Measurements from ENCODE around the gene CSNK1G3. TPM values are rescaled to one million over a fixed set of nuclear protein-coding genes. Genes with fewer than 3 reads are reported as not detected.

CSNK1G3 gene
- total and polyA plus RNA-seq, 3 experiments from 2014 or later: 25.5 to 51.9 (median 48.3) TPM

- ChIA-PET CTCF (no interaction called here), POLR2A (no interaction called here)
- Mint-ChIP-seq H3K4me3 (no peak overlapping the region), H3K4me1 (peaks cover 0 to 2% (median 0%) of the 10 kb centered on the region in 3 donors), H3K36me3 (peaks cover 0 to 46% (median 22%) of the 10 kb centered on the region in 3 donors), H3K9me3 (no peaks in the 10 kb centered on the region), H3K27me3 (no peaks in the 10 kb centered on the region), H3K27ac (peak overlapping the region in 2 of 8 donors; percentile 12 to 18)
- Histone ChIP-seq H3K4me1 (ENCODE audit: insufficient read depth, low read length) (no peaks in the 10 kb centered on the region), H3K36me3 (ENCODE audit: insufficient read depth, low read length) (peaks cover 3% of the 10 kb centered on the region), H3K4me3 (ENCODE audit: low read length) (no peak overlapping the region), H3K9me3 (ENCODE audit: low read length) (no peaks in the 10 kb centered on the region), H3K27me3 (ENCODE audit: insufficient read depth, low read length, poor library complexity, severe bottlenecking) (no peaks in the 10 kb centered on the region), H3K27ac (ENCODE audit: low read depth, low read length) (no peak overlapping the region)
- no peak for DNase-seq
Observed at GRCh38 chr5:123601610-123602009, 89.6 kb downstream of the CSNK1G3 start.

DNA sequence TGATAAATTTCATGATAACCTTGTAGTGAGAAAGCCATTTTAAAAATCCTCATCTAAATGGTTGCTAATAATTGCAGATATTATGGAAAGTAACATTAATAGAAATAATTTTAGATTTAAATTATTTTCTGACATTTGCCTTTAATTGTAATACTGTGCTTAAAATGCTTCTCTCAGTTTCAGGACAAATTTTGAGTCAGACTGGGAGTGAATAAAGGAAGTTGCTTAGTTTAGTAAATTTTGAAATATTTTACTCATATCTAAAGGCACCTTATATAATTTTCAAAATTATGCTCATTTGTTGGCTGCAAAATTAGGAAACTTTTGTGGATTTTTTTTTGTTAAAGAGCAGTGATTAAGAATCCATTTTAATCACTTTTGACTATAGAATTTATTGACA is 93.8 kb downstream of the CSNK1G3 start:
- Mint-ChIP-seq H3K4me3 (no peak overlapping the region), H3K27ac (no peak overlapping the region), H3K9me3 (no peaks in the 10 kb centered on the region), H3K4me1 (peaks cover 0 to 10% (median 3%) of the 10 kb centered on the region in 3 donors), H3K27me3 (no peaks in the 10 kb centered on the region), H3K36me3 (peaks cover 0 to 38% (median 15%) of the 10 kb centered on the region in 3 donors)
- ChIA-PET POLR2A (interaction anchor here (0.6 to 0.7 kb wide), 2 partner anchors 14 to 740 kb away, joined by 3 read pairs; no protein-coding TSS in a partner anchor), CTCF (interaction anchor here (0.8 to 1.3 kb wide), 2 partner anchors 13 to 182 kb away, joined by 3 read pairs; no protein-coding TSS in a partner anchor)
- Histone ChIP-seq H3K27ac (ENCODE audit: low read depth, low read length) (no peak overlapping the region), H3K36me3 (ENCODE audit: insufficient read depth, low read length) (peaks cover 3% of the 10 kb centered on the region), H3K9me3 (ENCODE audit: low read length) (no peaks in the 10 kb centered on the region), H3K4me1 (ENCODE audit: insufficient read depth, low read length) (no peaks in the 10 kb centered on the region), H3K27me3 (ENCODE audit: insufficient read depth, low read length, poor library complexity, severe bottlenecking) (no peaks in the 10 kb centered on the region), H3K4me3 (ENCODE audit: low read length) (no peak overlapping the region)
- no peak for DNase-seq

GRCh38 chr5:123610209-123610608 is 98.2 kb downstream of the CSNK1G3 start:
- peak overlapping the region; percentile 10 for H3K27ac ChIP-seq (ENCODE audit: low read depth, low read length)
- no peaks in the 10 kb centered on the region for H3K4me1 ChIP-seq (ENCODE audit: insufficient read depth, low read length)
- peaks cover 0 to 39% (median 11%) of the 10 kb centered on the region in 3 donors for H3K36me3 Mint-ChIP-seq
- no peaks in the 10 kb centered on the region for H3K9me3 Mint-ChIP-seq
- DNase-seq: no peak
- ChIA-PET POLR2A (interaction anchor here (0.7 to 1.5 kb wide), 3 partner anchors 9 to 187 kb away, joined by 5 to 11 read pairs (median 6); partner anchors contain the start of gene CEP120), CTCF (interaction anchor here (1.1 to 2.8 kb wide), 8 partner anchors 7 to 906 kb away, joined by 3 to 36 read pairs (median 3); partner anchors contain the start of gene CEP120)
- no peak overlapping the region for H3K4me3 ChIP-seq (ENCODE audit: low read length)
- H3K9me3 ChIP-seq (ENCODE audit: low read length): no peaks in the 10 kb centered on the region
- H3K27me3 Mint-ChIP-seq: no peaks in the 10 kb centered on the region
- peak overlapping the region in 5 of 8 donors; percentile 1 to 84 (median 66) for H3K27ac Mint-ChIP-seq
- H3K36me3 ChIP-seq (ENCODE audit: insufficient read depth, low read length): no peaks in the 10 kb centered on the region
- no peak overlapping the region for H3K4me3 Mint-ChIP-seq
- H3K27me3 ChIP-seq (ENCODE audit: insufficient read depth, low read length, poor library complexity, severe bottlenecking): no peaks in the 10 kb centered on the region
- H3K4me1 Mint-ChIP-seq: peaks cover 0 to 10% (median 3%) of the 10 kb centered on the region in 3 donors

GRCh38 chr5:123610665-123611405 is 98.9 kb downstream of the CSNK1G3 start:
- H3K27ac ChIP-seq (ENCODE audit: low read depth, low read length): peak overlapping the region; percentile 10
- peak in 3 of 5 donors; percentile 22 to 45 (median 41) for DNase-seq
- no peaks in the 10 kb centered on the region for H3K4me1 ChIP-seq (ENCODE audit: insufficient read depth, low read length)
- no peak overlapping the region for H3K4me3 ChIP-seq (ENCODE audit: low read length)
- no peaks in the 10 kb centered on the region for H3K9me3 ChIP-seq (ENCODE audit: low read length)
- H3K36me3 ChIP-seq (ENCODE audit: insufficient read depth, low read length): no peaks in the 10 kb centered on the region
- Mint-ChIP-seq H3K4me3 (no peak overlapping the region), H3K27ac (peak overlapping the region in 6 of 8 donors; percentile 1 to 81 (median 29)), H3K4me1 (peaks cover 0 to 10% (median 3%) of the 10 kb centered on the region in 3 donors), H3K27me3 (no peaks in the 10 kb centered on the region), H3K9me3 (no peaks in the 10 kb centered on the region), H3K36me3 (peaks cover 0 to 40% (median 10%) of the 10 kb centered on the region in 3 donors)
- no peaks in the 10 kb centered on the region for H3K27me3 ChIP-seq (ENCODE audit: insufficient read depth, low read length, poor library complexity, severe bottlenecking)
- POLR2A ChIA-PET: interaction anchor here (0.6 to 1.5 kb wide), 3 partner anchors 8 to 426 kb away, joined by 3 to 11 read pairs (median 6); partner anchors contain the start of gene CEP120
- CTCF ChIA-PET: interaction anchor here (1.0 to 2.8 kb wide), 9 partner anchors 8 to 907 kb away, joined by 3 to 36 read pairs (median 3); partner anchors contain the start of gene CEP120

- no peaks in the 10 kb centered on the region for H3K9me3 Mint-ChIP-seq
- peak overlapping the region in 1 of 8 donors; percentile 22 for H3K27ac Mint-ChIP-seq
- Histone ChIP-seq H3K36me3 (ENCODE audit: insufficient read depth, low read length) (no peaks in the 10 kb centered on the region), H3K9me3 (ENCODE audit: low read length) (no peaks in the 10 kb centered on the region), H3K4me3 (ENCODE audit: low read length) (no peak overlapping the region), H3K27ac (ENCODE audit: low read depth, low read length) (no peak overlapping the region), H3K27me3 (ENCODE audit: insufficient read depth, low read length, poor library complexity, severe bottlenecking) (no peaks in the 10 kb centered on the region), H3K4me1 (ENCODE audit: insufficient read depth, low read length) (no peaks in the 10 kb centered on the region)
- ChIA-PET CTCF (interaction anchor here (1.0 to 2.8 kb wide), 5 partner anchors 9 to 908 kb away, joined by 3 to 36 read pairs (median 4); partner anchors contain the start of gene CEP120), POLR2A (interaction anchor here (1.5 kb wide), 1 partner anchor 188 kb away, joined by 11 read pairs; the partner anchor contains the start of gene CEP120)
- H3K27me3 Mint-ChIP-seq: no peaks in the 10 kb centered on the region
- peaks cover 0 to 10% (median 3%) of the 10 kb centered on the region in 3 donors for H3K4me1 Mint-ChIP-seq
- H3K36me3 Mint-ChIP-seq: peaks cover 0 to 43% (median 10%) of the 10 kb centered on the region in 3 donors
- no peak overlapping the region for H3K4me3 Mint-ChIP-seq
- DNase-seq: no peak
Observed at GRCh38 chr5:123611406-123611709, 99.4 kb downstream of the CSNK1G3 start.

GRCh38 chr5:123617561-123617960 is 105.6 kb downstream of the CSNK1G3 start:
- CTCF ChIA-PET: no interaction called here
- no peak for DNase-seq
- no peaks in the 10 kb centered on the region for H3K27me3 Mint-ChIP-seq
- H3K9me3 ChIP-seq (ENCODE audit: low read length): no peaks in the 10 kb centered on the region
- no peaks in the 10 kb centered on the region for H3K36me3 ChIP-seq (ENCODE audit: insufficient read depth, low read length)
- H3K4me3 ChIP-seq (ENCODE audit: low read length): no peak overlapping the region
- no peaks in the 10 kb centered on the region for H3K9me3 Mint-ChIP-seq
- H3K27ac Mint-ChIP-seq: no peak overlapping the region
- peaks cover 10 to 35% (median 11%) of the 10 kb centered on the region in 3 donors for H3K36me3 Mint-ChIP-seq
- POLR2A ChIA-PET: no interaction called here
- no peaks in the 10 kb centered on the region for H3K27me3 ChIP-seq (ENCODE audit: insufficient read depth, low read length, poor library complexity, severe bottlenecking)
- H3K4me1 Mint-ChIP-seq: no peaks in the 10 kb centered on the region
- H3K4me3 Mint-ChIP-seq: no peak overlapping the region
- H3K27ac ChIP-seq (ENCODE audit: low read depth, low read length): no peak overlapping the region
- H3K4me1 ChIP-seq (ENCODE audit: insufficient read depth, low read length): no peaks in the 10 kb centered on the region

GRCh38 chr5:123626051-123626450 is 114.1 kb downstream of the CSNK1G3 start:
- Histone ChIP-seq H3K9me3 (ENCODE audit: low read length) (peaks cover 14% of the 10 kb centered on the region), H3K27ac (ENCODE audit: low read depth, low read length) (no peak overlapping the region), H3K4me3 (ENCODE audit: low read length) (no peak overlapping the region), H3K4me1 (ENCODE audit: insufficient read depth, low read length) (no peaks in the 10 kb centered on the region), H3K27me3 (ENCODE audit: insufficient read depth, low read length, poor library complexity, severe bottlenecking) (no peaks in the 10 kb centered on the region), H3K36me3 (ENCODE audit: insufficient read depth, low read length) (no peaks in the 10 kb centered on the region)
- Mint-ChIP-seq H3K36me3 (peaks cover 5 to 20% (median 5%) of the 10 kb centered on the region in 3 donors), H3K27ac (no peak overlapping the region), H3K4me3 (no peak overlapping the region), H3K9me3 (peaks cover 41 to 59% (median 53%) of the 10 kb centered on the region in 5 donors), H3K4me1 (no peaks in the 10 kb centered on the region), H3K27me3 (peaks cover 16 to 37% of the 10 kb centered on the region in 2 donors)
- ChIA-PET POLR2A (no interaction called here), CTCF (no interaction called here)
- no peak for DNase-seq

Data from CD8-positive, alpha-beta memory T cell (primary cell).